NCI-H748 (cell line): Measurements from ENCODE around the gene UBAP2.
"Not testable (repeated sequence)": the region's sequence is repeated elsewhere in the genome, so short reads cannot be mapped to it uniquely, and the experiment has no call there.

Experiments used
- DNase-seq: peaks from one replicate; lab custom pipeline; 2025; ENCODE audit not compliant: unreplicated experiment; lab: John Stamatoyannopoulos, UW

The UBAP2 gene

DNA sequence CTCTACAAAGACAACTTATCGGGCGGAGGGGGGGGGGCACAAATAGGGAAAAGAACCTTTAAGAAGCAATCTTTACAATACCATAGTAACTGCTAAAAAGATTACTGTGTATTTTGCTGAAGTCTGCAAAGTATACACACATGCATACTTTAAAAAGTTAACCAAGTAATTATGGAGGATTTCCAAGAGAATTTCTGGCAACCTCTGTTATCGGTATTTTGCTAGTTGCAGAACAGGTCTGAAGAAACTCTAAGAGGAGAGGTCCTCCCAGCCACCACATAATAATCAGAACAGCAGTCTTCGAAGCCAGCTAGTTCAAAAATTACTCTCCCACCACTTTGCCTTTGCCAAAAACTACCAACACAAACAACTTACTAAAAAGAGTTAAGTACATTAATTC lies 56.1 kb downstream of the UBAP2 start:
- DNase-seq: no peak

DNA sequence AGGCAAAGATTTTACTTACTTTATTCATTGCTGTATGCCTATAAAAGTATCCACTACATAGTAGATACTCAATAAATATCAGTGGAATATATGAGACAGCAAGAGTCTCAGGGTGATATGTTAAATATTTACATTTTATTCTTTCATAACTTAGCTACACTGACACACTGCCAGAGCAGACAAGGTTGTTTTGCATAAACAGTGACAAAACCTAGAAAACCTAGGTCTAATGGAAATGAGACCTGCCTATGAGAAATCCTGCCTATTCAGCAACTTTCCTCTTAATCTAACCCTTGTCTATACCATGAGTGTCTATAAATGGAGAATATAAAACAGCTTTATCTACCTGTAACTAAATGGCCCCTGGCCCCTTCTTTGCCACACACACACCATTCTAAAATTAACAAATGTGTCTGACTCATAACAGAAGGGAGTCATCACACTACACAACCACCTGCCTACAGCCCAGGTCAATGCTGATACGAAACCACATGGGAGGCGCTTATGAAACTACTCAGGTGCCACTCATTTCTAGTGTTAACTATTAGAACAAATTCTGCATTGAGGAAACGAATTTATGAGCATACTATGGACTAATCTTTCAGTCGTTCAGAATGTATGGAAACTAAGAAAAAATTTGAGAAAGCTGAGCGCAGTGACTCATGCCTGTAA lies 60.3 kb downstream of the UBAP2 start:
- DNase-seq: no peak

DNA sequence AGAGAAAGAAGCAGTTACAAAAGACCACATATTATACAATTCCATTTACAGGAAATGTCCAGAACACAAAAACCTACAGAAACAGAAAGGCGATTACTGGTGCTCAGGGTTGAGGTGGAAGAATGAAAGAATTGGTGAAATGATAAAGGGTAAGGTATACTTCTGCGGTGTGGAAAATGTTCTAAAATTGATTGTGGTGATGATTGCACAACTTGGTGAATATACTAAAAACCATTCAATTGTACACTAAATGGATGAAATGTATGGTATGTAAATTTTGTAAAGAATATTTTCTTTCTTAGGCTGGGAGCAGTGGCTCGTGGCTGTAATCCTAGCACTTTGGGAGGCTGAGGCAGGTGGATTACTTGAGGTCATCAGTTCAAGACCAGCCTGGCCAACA lies 72.3 kb downstream of the UBAP2 start:
- DNase-seq: no peak

GRCh38 chr9:33972698-33973097 lies 76.0 kb downstream of the UBAP2 start:
- DNase-seq: no peak

DNA sequence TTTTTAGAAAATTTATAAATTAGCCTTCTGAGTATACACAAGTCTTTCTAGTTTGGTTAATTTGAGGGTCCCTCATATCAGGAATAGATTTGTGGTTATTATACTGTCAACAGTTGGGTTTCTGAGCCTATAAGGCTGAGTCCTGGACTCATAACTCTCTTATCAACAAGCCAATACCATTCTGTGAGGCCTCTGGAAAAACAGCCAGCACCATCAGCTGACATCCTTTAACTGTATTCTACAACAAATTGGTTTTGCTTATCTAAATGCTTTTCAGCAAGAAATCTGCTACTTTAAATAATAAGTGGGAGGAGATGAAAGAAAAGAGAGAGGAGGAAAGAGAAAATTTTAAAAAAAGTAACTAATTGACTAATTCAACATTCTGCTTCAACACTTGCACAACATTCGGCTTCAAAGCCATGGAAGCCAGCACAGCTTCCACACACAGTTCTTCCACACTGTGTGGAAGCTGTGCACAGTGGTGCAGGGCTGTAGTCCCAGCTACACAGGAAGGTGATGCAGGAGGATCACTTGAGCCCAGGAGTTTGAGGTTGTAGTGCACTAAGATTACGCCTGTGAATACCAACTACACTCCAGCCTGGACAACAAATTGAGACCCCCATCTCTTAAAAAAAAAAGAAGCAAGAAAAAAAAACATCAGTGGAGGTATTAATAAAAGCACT lies 84.5 kb downstream of the UBAP2 start:
- DNase-seq: no peak

DNA sequence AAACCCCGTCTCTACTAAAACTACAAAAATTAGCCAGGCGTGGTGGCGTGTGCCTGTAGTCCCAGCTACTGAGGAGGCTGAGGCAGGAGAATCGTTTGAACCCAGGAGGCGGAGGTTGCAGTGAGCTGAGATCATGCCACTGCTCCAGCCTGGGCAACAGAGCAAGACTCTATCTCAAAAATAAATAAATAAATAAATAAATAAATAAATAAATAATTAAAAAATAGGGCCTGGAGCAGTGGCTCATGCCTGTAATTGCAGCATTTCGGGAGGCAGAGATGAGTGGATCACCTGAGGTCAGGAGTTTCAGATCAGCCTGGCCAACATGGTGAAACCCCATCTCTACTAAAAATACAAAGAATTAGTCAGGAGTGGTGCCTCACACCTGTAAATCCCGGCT lies 86.2 kb downstream of the UBAP2 start:
- not testable (repeated sequence) for DNase-seq

DNA sequence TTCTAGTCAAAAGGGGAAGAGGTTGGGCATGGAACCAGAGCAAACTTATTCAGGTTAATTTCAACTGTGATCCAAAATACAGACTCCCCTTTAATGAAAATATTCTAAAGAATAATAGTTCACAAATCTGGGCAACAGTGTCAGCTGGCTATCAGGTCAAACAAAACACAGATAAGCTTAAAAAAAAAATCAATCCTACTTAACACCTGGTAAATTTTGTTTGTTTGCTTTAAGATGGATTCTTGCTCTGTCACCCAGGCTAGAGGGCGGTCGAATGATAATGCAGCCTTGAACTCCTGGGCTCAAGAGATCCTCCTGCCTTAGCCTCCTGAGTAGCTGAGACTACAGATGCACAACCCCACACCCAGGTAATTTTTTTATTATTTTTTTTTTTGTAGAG lies 89.0 kb downstream of the UBAP2 start:
- DNase-seq: no peak

GRCh38 chr9:33956544-33956943 lies 92.1 kb downstream of the UBAP2 start:
- DNase-seq: no peak

DNA sequence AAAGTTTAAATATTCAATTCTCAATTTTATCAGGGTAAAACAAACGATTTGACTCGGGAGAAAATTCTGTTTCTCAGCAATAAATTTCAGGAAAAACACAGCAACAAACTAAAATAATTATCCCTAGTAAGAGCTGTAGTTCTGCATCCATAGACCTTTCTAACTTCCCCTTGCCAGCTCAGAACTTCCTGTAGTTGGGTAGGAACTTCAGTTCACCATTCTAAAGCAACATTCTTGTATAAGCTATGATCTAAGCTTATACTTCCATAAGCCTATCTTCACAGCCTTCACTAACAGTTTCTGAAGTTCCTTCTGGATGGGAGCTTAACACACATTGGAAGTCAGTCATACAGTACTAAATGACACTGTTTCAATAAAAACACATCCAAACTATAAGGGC lies 96.6 kb downstream of the UBAP2 start:
- DNase-seq: no peak

GRCh38 chr9:33950371-33950770 lies 98.3 kb downstream of the UBAP2 start:
- DNase-seq: no peak

DNA sequence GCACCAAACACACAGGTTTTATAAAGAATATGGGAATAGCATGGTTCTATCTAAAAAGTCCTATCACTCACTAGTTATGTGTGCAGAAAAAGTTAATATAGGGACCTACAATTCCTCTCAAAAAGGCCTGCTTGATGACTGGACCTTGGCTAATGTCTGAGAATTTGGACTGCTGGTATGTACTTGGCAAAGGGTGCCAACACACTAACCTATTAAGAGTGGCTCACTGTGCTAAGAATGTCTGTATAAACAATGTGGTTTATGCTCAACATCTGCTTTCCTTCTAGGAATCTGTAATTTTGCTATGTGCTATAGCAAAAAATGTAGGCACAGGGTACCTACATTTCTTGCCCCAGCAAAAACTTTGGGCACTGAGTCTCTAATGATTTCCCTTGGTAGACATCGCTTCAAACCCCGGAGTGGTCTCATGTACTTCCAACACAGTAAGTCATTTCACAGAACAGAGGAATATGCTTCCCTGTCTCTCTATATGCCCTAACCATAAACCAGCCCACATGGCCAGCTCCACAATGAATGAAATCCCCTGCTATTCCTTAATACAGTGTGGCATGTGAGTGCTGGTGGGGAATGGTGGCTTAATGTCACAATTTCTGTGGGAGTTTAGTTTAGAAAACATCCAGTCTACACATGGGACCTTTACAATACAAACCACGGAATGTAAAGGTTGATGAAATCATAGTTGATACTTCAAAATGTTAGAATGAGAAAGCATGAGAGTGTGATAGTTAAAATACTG lies 101.7 kb downstream of the UBAP2 start:
- DNase-seq: no peak

- no peak for DNase-seq
These were observed 105.3 kb downstream of the UBAP2 start for GRCh38 chr9:33943389-33943788.

- no peak for DNase-seq
These were observed 106.1 kb downstream of the UBAP2 start for GRCh38 chr9:33942471-33943083.

DNA sequence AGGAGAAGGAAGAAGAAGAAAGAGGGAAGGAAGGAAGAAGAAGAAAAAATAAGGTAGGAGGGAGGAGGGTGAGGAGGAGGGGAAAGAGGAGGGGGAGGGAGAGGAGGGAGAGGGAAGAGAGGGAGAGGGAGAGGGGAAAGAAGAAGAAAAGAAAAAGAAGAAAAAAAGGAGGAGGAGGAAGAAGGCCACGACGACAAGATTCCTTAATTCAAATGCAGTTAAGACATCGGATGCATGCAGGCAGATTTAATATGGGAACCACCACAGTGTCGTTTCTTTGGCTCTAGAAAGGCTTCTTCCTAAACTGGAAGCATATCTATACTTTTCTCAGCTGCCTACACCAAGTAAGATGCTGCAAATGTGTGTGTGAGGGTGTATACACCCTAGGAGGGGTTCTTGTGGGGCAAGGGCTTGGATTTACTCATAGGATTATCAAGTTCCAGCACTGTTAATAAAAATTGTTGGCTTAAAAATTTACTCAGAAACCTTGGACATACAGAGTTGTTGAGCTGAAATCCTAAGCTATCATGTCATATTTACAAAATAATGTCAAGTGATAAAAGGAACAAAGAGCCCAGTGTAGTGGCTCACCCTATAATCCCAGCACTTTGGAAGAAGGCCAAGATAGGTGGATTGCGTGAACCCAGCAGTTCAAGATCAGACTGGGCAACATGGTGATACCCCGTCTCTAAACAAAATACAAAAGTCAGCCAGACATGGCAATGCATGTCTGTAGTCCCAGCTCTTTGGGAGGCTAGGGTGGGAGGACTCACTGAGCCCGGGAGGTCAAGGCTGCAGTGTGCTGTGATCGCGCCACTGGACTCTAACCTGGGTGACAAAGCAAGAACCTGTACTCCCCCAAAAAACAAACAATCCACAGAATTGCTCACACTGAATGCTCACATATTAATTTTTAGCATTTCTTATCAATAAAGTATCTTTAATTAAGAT lies 108.5 kb downstream of the UBAP2 start:
- peak; percentile 26 for DNase-seq

GRCh38 chr9:33934188-33934878 lies 114.4 kb downstream of the UBAP2 start:
- no peak for DNase-seq

DNA sequence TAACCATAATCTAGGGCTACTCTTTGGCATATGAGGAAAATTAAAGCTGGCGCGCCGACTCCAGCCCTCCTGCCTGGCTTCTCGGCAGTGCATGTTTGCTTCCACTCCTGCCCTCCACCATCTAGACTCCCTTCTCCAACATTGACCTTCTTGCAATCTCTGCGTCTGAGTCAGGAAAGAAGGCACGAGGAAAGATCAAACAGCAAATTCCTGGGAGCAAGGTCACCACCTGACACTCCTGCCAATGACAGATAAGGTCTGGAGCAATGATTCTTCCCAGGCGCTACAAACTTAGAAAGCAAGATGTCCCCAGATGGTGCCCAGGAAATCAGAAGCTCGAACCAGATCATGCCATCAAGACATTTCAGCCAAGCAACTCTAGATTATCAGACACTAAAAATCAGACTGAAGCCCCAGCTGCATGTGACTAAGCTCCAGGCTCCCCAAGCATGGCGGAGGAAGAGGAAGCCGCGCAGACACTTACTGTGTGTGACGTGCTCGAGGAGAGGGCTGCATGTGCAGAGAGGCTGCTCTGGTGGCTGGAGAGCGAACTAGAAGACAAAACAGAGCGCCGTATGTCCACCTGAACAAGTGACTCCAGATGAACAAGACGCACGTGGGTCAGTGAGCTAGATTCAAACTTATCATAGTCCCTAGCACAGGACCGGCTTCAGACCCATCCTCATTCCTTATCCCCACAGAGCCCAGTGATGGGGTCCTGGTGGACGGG lies 116.4 kb downstream of the UBAP2 start:
- DNase-seq: no peak

DNA sequence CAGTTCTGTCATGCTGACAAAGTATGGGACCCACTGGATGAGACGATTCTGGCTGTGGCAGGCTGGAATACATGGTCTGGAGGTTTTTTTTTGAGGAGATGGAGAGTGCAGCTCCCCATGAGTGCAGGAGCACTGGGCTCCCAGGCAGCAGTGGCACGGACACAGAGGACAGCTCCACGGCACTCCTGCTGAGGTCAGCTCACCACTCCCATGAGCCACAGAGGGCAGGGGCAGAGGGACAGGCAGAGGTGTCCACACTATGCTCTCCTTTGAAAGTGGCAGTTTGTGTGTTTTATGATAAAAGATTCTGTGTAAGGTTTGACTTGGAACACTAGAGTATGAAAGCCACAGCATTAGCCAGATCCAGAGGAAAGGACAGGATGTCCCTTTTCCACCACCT lies 117.4 kb downstream of the UBAP2 start:
- no peak for DNase-seq

GRCh38 chr9:33927694-33928093 lies 121.0 kb downstream of the UBAP2 start:
- DNase-seq: no peak

GRCh38 chr9:33926746-33927485 lies 121.8 kb downstream of the UBAP2 start:
- no peak for DNase-seq
